Measurements from ENCODE around the gene MRPS24. TPM values are rescaled to one million over a fixed set of nuclear protein-coding genes. Genes with fewer than 3 reads are reported as not detected.

Gene MRPS24
- total RNA-seq, 2 donors from 2014 or later = 50.6 to 71.8 TPM

- TF ChIP-seq CTCF (IDR thresholded peaks at IDR 0.05) = no peak
- H3K27ac ChIP-seq = no peak overlapping the region
- no peaks in the 10 kb centered on the region for H3K36me3 ChIP-seq
- ATAC-seq (ENCODE audit: insufficient number of reproducible peaks, low FRiP score, low read depth) = no peak
- H3K9me3 ChIP-seq = no peaks in the 10 kb centered on the region
- no peak for DNase-seq (ENCODE audit: low spot score)
- no peak overlapping the region for H3K4me3 ChIP-seq
- peaks cover 3 to 34% of the 10 kb centered on the region in 2 donors for H3K4me1 ChIP-seq (ENCODE audit: control insufficient read depth in 1 of 2, low read depth in 2 of 2)
- no peaks in the 10 kb centered on the region for H3K27me3 ChIP-seq (replicated peaks; ENCODE audit: insufficient read depth)
Observed at GRCh38 chr7:43891069-43891955, 22.0 kb upstream of the MRPS24 start.

- ATAC-seq (ENCODE audit: insufficient number of reproducible peaks, low FRiP score, low read depth) = no peak
- H3K9me3 ChIP-seq = no peaks in the 10 kb centered on the region
- H3K27me3 ChIP-seq (replicated peaks; ENCODE audit: insufficient read depth) = no peaks in the 10 kb centered on the region
- TF ChIP-seq CTCF (IDR thresholded peaks at IDR 0.05) = no peak
- peaks cover 3 to 34% of the 10 kb centered on the region in 2 donors for H3K4me1 ChIP-seq (ENCODE audit: control insufficient read depth in 1 of 2, low read depth in 2 of 2)
- H3K27ac ChIP-seq = no peak overlapping the region
- no peak for DNase-seq (ENCODE audit: low spot score)
- H3K4me3 ChIP-seq = no peak overlapping the region
- H3K36me3 ChIP-seq = peaks cover 6% of the 10 kb centered on the region
Observed at GRCh38 chr7:43890468-43890867, 21.2 kb upstream of the MRPS24 start.

GRCh38 chr7:43888993-43889945 lies 20.0 kb upstream of the MRPS24 start:
- no peak overlapping the region for H3K27ac ChIP-seq
- H3K4me1 ChIP-seq (ENCODE audit: control insufficient read depth in 1 of 2, low read depth in 2 of 2) = peaks cover 3 to 34% of the 10 kb centered on the region in 2 donors
- H3K4me3 ChIP-seq = no peak overlapping the region
- ATAC-seq (ENCODE audit: insufficient number of reproducible peaks, low FRiP score, low read depth) (no peak), DNase-seq (ENCODE audit: low spot score) (no peak)
- H3K9me3 ChIP-seq = no peaks in the 10 kb centered on the region
- no peaks in the 10 kb centered on the region for H3K27me3 ChIP-seq (replicated peaks; ENCODE audit: insufficient read depth)
- no peak for TF ChIP-seq CTCF (IDR thresholded peaks at IDR 0.05)
- H3K36me3 ChIP-seq = peaks cover 12% of the 10 kb centered on the region

GRCh38 chr7:43884617-43885016 lies 15.3 kb upstream of the MRPS24 start:
- no peak for ATAC-seq (ENCODE audit: insufficient number of reproducible peaks, low FRiP score, low read depth)
- no peak overlapping the region for H3K4me3 ChIP-seq
- no peaks in the 10 kb centered on the region for H3K27me3 ChIP-seq (replicated peaks; ENCODE audit: insufficient read depth)
- peaks cover 6 to 14% of the 10 kb centered on the region in 2 donors for H3K4me1 ChIP-seq (ENCODE audit: control insufficient read depth in 1 of 2, low read depth in 2 of 2)
- no peak for TF ChIP-seq CTCF (IDR thresholded peaks at IDR 0.05)
- no peaks in the 10 kb centered on the region for H3K9me3 ChIP-seq
- DNase-seq (ENCODE audit: low spot score) = no peak
- H3K27ac ChIP-seq = no peak overlapping the region
- H3K36me3 ChIP-seq = peaks cover 24% of the 10 kb centered on the region

GRCh38 chr7:43884209-43884608 lies 14.9 kb upstream of the MRPS24 start:
- ATAC-seq (ENCODE audit: insufficient number of reproducible peaks, low FRiP score, low read depth) (no peak), DNase-seq (ENCODE audit: low spot score) (no peak)
- Histone ChIP-seq H3K9me3 (no peaks in the 10 kb centered on the region), H3K4me3 (no peak overlapping the region), H3K4me1 (ENCODE audit: control insufficient read depth in 1 of 2, low read depth in 2 of 2) (peaks cover 6 to 14% of the 10 kb centered on the region in 2 donors), H3K27me3 (replicated peaks; ENCODE audit: insufficient read depth) (no peaks in the 10 kb centered on the region), H3K36me3 (peaks cover 24% of the 10 kb centered on the region), H3K27ac (no peak overlapping the region)
- no peak for TF ChIP-seq CTCF (IDR thresholded peaks at IDR 0.05)

All from thoracic aorta (tissue), 2 donors.